Bronchial epithelial cell (primary cell): ENCODE measurements around the gene OR1L6. TPM values are rescaled to one million over a fixed set of nuclear protein-coding genes. Genes with fewer than 3 reads are reported as not detected.

ENCODE experiments used
- DNase-seq: peaks from one replicate; pipeline ENCODE4 v3.0.0-alpha.2; 2010; ENCODE audit warnings: low read depth
- FAIRE-seq: peaks from 2 replicates; lab custom pipeline; 2011; peaks lifted over from hg19 to GRCh38; lab: Jason Lieb, UNC
- H3K27me3 ChIP-seq: 2 replicates; pipeline ENCODE4 v1.5.1; 2011; ENCODE audit warnings: low read length; ENCODE audit not compliant: control insufficient read depth, insufficient read depth
- H3K36me3 ChIP-seq: 2 replicates; pipeline ENCODE4 v1.5.1; 2011; ENCODE audit warnings: low read length; ENCODE audit not compliant: control insufficient read depth, insufficient read depth
- H3K4me3 ChIP-seq: 2 replicates; pipeline ENCODE4 v1.5.1; 2011; ENCODE audit warnings: mild to moderate bottlenecking, low read depth, low read length, control low read depth
- CTCF ChIP-seq: IDR thresholded peaks from 2 replicates; pipeline ENCODE4 v1.5.1; 2011; ENCODE audit warnings: mild to moderate bottlenecking, moderate library complexity, low read length, control low read depth, inconsistent platforms; ENCODE audit not compliant: insufficient read depth, severe bottlenecking
- total RNA-seq: library from RNA; depleted of rRNA; stranded (reverse); fragments of >200 nt; gene quantifications from 2 replicates; pipeline ENCODE4 v1.2.1, GENCODE V29; 2014

OR1L6 gene
- total RNA-seq, 1 donor from 2014 or later = not detected

- TF ChIP-seq CTCF = no peak
- no peaks in the 10 kb centered on the region for H3K36me3 ChIP-seq
- FAIRE-seq (no peak), DNase-seq (no peak)
- H3K27me3 ChIP-seq = no peaks in the 10 kb centered on the region
- H3K4me3 ChIP-seq = no peak overlapping the region
These were observed 25.7 kb downstream of the OR1L6 start for GRCh38 chr9:122767817-122768216.

- no peaks in the 10 kb centered on the region for H3K27me3 ChIP-seq
- no peak for TF ChIP-seq CTCF
- FAIRE-seq (no peak), DNase-seq (no peak)
- H3K4me3 ChIP-seq = no peak overlapping the region
- no peaks in the 10 kb centered on the region for H3K36me3 ChIP-seq
These were observed 34.9 kb downstream of the OR1L6 start for GRCh38 chr9:122777052-122777451.

- no peak overlapping the region for H3K4me3 ChIP-seq
- no peaks in the 10 kb centered on the region for H3K36me3 ChIP-seq
- no peaks in the 10 kb centered on the region for H3K27me3 ChIP-seq
- TF ChIP-seq CTCF = no peak
- FAIRE-seq (no peak), DNase-seq (peak; percentile 32)
These were observed 36.0 kb downstream of the OR1L6 start for GRCh38 chr9:122777935-122778627.

- Histone ChIP-seq H3K4me3 (no peak overlapping the region), H3K27me3 (no peaks in the 10 kb centered on the region), H3K36me3 (no peaks in the 10 kb centered on the region)
- TF ChIP-seq CTCF = no peak
- FAIRE-seq (no peak), DNase-seq (no peak)
These were observed 37.1 kb downstream of the OR1L6 start for GRCh38 chr9:122779181-122779580.

- Histone ChIP-seq H3K4me3 (no peak overlapping the region), H3K27me3 (no peaks in the 10 kb centered on the region), H3K36me3 (no peaks in the 10 kb centered on the region)
- no peak for TF ChIP-seq CTCF
- DNase-seq (peak; percentile 14), FAIRE-seq (no peak)
These were observed 37.9 kb downstream of the OR1L6 start for GRCh38 chr9:122780026-122780425.

GRCh38 chr9:122781671-122782070 is 39.6 kb downstream of the OR1L6 start:
- Histone ChIP-seq H3K36me3 (no peaks in the 10 kb centered on the region), H3K27me3 (no peaks in the 10 kb centered on the region), H3K4me3 (no peak overlapping the region)
- no peak for TF ChIP-seq CTCF
- DNase-seq (no peak), FAIRE-seq (no peak)
